HepG2 (cell line): Measurements from ENCODE around the gene TCF7L2. TPM values are rescaled to one million over a fixed set of nuclear protein-coding genes. Genes with fewer than 3 reads are reported as not detected.
A peak's percentile ranks its signal among the peaks of the same experiment; 100 is the strongest.

Experiments
- AGO1 ChIP-seq: fragments of 200-400 bp; formaldehyde crosslinking; IDR thresholded peaks from 2 replicates; pipeline ENCODE4 v1.6.1; 2017; ENCODE audit warnings: mild to moderate bottlenecking, low read depth, low read length, moderate library complexity; ENCODE audit not compliant: poor library complexity, severe bottlenecking
- BORCS8-MEF2B ChIP-seq: sonication (generic); formaldehyde crosslinking; IDR thresholded peaks from 2 replicates; pipeline ENCODE4 v1.8.0; 2022; ENCODE audit warnings: mild to moderate bottlenecking, missing genetic modification reagents
- CBX2 ChIP-seq, 2 experiments: fragments of 200-600 bp in 1 of 2; sonication (generic); formaldehyde crosslinking in 1 of 2; IDR thresholded peaks; 2 replicates each; pipeline versions ENCODE4 v1.7.0 to v1.8.1; 2018 to 2022; ENCODE audit warnings: low read depth in 2 of 2, low read length in 1 of 2, mild to moderate bottlenecking in 1 of 2, missing genetic modification reagents in 1 of 2
- CC2D1A ChIP-seq: sonication (generic); formaldehyde crosslinking; IDR thresholded peaks from 2 replicates; pipeline ENCODE4 v1.8.1; 2023; ENCODE audit warnings: mild to moderate bottlenecking, missing genetic modification reagents
- KMT2B ChIP-seq: IDR thresholded peaks from 2 replicates; pipeline ENCODE4 v1.6.1; 2016; ENCODE audit warnings: missing genetic modification reagents, missing compliant biosample characterization
- MED1 ChIP-seq: sonication (generic); formaldehyde crosslinking; IDR thresholded peaks from 2 replicates; pipeline ENCODE4 v1.4.0; 2020; ENCODE audit warnings: missing genetic modification reagents
- MEIS2 ChIP-seq: sonication (generic); formaldehyde crosslinking; IDR thresholded peaks from 2 replicates; pipeline ENCODE4 v1.9.0; 2021; ENCODE audit warnings: mild to moderate bottlenecking, missing genetic modification reagents
- MTA3 ChIP-seq: sonication (generic); formaldehyde crosslinking; IDR thresholded peaks from 2 replicates; pipeline ENCODE4 v1.4.0; 2020; ENCODE audit warnings: missing genetic modification reagents
- NFE2L2 ChIP-seq: fragments of 150-350 bp; IDR thresholded peaks from 2 replicates; pipeline ENCODE4 v1.6.1; 2014; ENCODE audit warnings: low read length
- NFKBIZ ChIP-seq: IDR thresholded peaks from 2 replicates; pipeline ENCODE4 v1.6.1; 2018; ENCODE audit warnings: missing genetic modification reagents, missing compliant biosample characterization
- SIX1 ChIP-seq: sonication (generic); formaldehyde crosslinking; IDR thresholded peaks from 2 replicates; pipeline ENCODE4 v1.4.0; 2020; ENCODE audit warnings: missing genetic modification reagents, borderline replicate concordance
- SP4 ChIP-seq: sonication (generic); formaldehyde crosslinking; IDR thresholded peaks from 2 replicates; pipeline ENCODE4 v1.8.1; 2023; ENCODE audit warnings: mild to moderate bottlenecking, missing genetic modification reagents
- TEAD3 ChIP-seq: optimal IDR thresholded peaks from 2 replicates; pipeline ENCODE3; 2016; ENCODE audit warnings: borderline replicate concordance
- ZBTB42 ChIP-seq: sonication (generic); formaldehyde crosslinking; IDR thresholded peaks from 2 replicates; pipeline ENCODE4 v1.5.0; 2020; ENCODE audit warnings: mild to moderate bottlenecking, missing genetic modification reagents
- ZFP1 ChIP-seq: IDR thresholded peaks from 2 replicates; pipeline ENCODE4 v1.6.1; 2016
- ZNF143 ChIP-seq: sonication (generic); formaldehyde crosslinking; IDR thresholded peaks from 2 replicates; pipeline ENCODE4 v1.4.0; 2020; ENCODE audit warnings: missing genetic modification reagents
- ZNF430 ChIP-seq: sonication (generic); formaldehyde crosslinking; IDR thresholded peaks from 2 replicates; pipeline ENCODE4 v1.9.0; 2021; ENCODE audit warnings: mild to moderate bottlenecking, missing genetic modification reagents
- ZNF446 ChIP-seq: sonication (generic); formaldehyde crosslinking; IDR thresholded peaks from 2 replicates; pipeline ENCODE4 v1.5.0; 2020; ENCODE audit warnings: mild to moderate bottlenecking, missing genetic modification reagents
- ZNF451 ChIP-seq: sonication (generic); formaldehyde crosslinking; IDR thresholded peaks from 2 replicates; pipeline ENCODE4 v1.5.0; 2020; ENCODE audit warnings: mild to moderate bottlenecking, missing genetic modification reagents
- ZNF510 ChIP-seq: sonication (generic); formaldehyde crosslinking; IDR thresholded peaks from 2 replicates; pipeline ENCODE4 v1.4.0; 2020; ENCODE audit warnings: low read depth, mild to moderate bottlenecking, missing genetic modification reagents
- ZNF703 ChIP-seq: sonication (generic); formaldehyde crosslinking; IDR thresholded peaks from 2 replicates; pipeline ENCODE4 v1.5.1; 2020; ENCODE audit warnings: missing genetic modification reagents, mild to moderate bottlenecking, moderate library complexity, borderline replicate concordance
- polyA plus RNA-seq, 8 experiments: library from polyadenylated mRNA; depleted of rRNA in 3 of 8; stranded (reverse) in 7 of 8; unstranded in 1 of 8; fragments of >200 nt; fragmentation: Illumina TruSeq in 4 of 8; extraction: Trizol in 4 of 8; gene quantifications; 2 replicates each; pipeline versions ENCODE4 v1.2.1 to v1.2.3, GENCODE V29; 2011 to 2016; ENCODE audit warnings: low read depth in 4 of 8, missing spikeins in 1 of 8, mixed read lengths in 1 of 8; ENCODE audit not compliant: insufficient read depth in 1 of 8
- total RNA-seq, 5 experiments: library from RNA; depleted of rRNA; stranded (reverse); fragments of >200 nt; fragmentation: Illumina TruSeq; extraction: Trizol; gene quantifications; 2 replicates each; pipeline ENCODE4 v1.2.3, GENCODE V29; 2016; ENCODE audit warnings: low read depth in 1 of 5
- TF ChIP-seq, protein P1 (sequence below): sonication (generic); formaldehyde crosslinking; IDR thresholded peaks from 2 replicates; pipeline ENCODE4 v1.5.1; 2020; ENCODE audit warnings: missing genetic modification reagents, mild to moderate bottlenecking, borderline replicate concordance
- TF ChIP-seq, protein P2 (sequence below): sonication (generic); formaldehyde crosslinking; IDR thresholded peaks from 2 replicates; pipeline ENCODE4 v1.4.0; 2020; ENCODE audit warnings: missing genetic modification reagents
- TF ChIP-seq, protein P3 (sequence below): sonication (generic); formaldehyde crosslinking; IDR thresholded peaks from 2 replicates; pipeline ENCODE4 v1.4.0; 2020; ENCODE audit warnings: mild to moderate bottlenecking, missing genetic modification reagents

TCF7L2 gene
- total and polyA plus RNA-seq, 2 of the 13 experiments (the other 11 are each of a cell fraction or from before 2014, with no cell fraction given) = 3.9 to 13.7 TPM

DNA sequence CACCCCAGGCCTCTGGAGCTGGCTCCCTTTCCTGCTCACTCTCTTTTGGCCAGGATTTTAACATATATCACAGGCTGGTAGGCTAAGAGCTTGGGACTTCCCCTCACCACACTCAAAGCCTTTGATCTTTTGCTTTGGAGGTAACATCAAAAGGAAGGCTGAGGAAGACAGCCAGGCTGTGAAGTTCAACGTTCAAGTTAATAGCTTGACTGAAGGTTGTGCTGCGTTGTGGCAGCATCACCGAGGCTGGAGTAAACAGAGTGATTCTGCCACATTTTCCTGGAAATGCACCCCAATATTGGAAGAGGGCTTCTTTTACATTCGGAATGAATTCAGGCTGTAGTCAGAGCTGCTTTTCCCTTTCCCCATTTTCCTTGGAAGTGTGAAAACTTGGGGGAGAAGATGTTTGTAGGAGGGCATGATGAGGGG is 57.3 kb downstream of the TCF7L2 start (continued):
- no peak for TF ChIP-seq MTA3 (CRISPR knock-in tag)
- TF ChIP-seq KMT2B (CRISPR knock-in tag) = no peak
- TF ChIP-seq NFE2L2 = no peak
- TF ChIP-seq ZNF446 (CRISPR knock-in tag) = no peak
- TF ChIP-seq ZFP1 = 0 out of 2 replicates have a peak, but pooled peaks have one; percentile 58
- TF ChIP-seq, protein P1, sequence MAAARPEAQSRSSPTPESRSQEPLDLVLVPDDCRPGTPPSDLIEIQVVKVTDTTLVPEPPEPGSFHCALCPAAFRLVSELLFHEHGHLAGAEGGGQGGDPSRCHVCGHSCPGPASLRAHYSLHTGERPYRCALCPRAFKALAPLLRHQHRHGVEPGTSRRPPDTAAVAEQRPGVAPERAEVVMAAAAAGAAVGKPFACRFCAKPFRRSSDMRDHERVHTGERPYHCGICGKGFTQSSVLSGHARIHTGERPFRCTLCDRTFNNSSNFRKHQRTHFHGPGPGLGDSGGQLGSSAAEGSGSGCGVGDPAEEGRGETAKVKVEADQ = no peak
- TF ChIP-seq MED1 (CRISPR knock-in tag) = peak; percentile 87
- peak; percentile 45; the same call in 1 of the 2 replicates for TF ChIP-seq ZNF430 (CRISPR knock-in tag)
- peak; percentile 66 for TF ChIP-seq TEAD3
- TF ChIP-seq CBX2 (IDR thresholded peaks at IDR 0.05; ENCODE audit: low read depth, low read length) = no peak
- TF ChIP-seq CBX2 (CRISPR knock-in tag; IDR thresholded peaks at IDR 0.05; ENCODE audit: low read depth) = no peak
- TF ChIP-seq, protein P2, sequence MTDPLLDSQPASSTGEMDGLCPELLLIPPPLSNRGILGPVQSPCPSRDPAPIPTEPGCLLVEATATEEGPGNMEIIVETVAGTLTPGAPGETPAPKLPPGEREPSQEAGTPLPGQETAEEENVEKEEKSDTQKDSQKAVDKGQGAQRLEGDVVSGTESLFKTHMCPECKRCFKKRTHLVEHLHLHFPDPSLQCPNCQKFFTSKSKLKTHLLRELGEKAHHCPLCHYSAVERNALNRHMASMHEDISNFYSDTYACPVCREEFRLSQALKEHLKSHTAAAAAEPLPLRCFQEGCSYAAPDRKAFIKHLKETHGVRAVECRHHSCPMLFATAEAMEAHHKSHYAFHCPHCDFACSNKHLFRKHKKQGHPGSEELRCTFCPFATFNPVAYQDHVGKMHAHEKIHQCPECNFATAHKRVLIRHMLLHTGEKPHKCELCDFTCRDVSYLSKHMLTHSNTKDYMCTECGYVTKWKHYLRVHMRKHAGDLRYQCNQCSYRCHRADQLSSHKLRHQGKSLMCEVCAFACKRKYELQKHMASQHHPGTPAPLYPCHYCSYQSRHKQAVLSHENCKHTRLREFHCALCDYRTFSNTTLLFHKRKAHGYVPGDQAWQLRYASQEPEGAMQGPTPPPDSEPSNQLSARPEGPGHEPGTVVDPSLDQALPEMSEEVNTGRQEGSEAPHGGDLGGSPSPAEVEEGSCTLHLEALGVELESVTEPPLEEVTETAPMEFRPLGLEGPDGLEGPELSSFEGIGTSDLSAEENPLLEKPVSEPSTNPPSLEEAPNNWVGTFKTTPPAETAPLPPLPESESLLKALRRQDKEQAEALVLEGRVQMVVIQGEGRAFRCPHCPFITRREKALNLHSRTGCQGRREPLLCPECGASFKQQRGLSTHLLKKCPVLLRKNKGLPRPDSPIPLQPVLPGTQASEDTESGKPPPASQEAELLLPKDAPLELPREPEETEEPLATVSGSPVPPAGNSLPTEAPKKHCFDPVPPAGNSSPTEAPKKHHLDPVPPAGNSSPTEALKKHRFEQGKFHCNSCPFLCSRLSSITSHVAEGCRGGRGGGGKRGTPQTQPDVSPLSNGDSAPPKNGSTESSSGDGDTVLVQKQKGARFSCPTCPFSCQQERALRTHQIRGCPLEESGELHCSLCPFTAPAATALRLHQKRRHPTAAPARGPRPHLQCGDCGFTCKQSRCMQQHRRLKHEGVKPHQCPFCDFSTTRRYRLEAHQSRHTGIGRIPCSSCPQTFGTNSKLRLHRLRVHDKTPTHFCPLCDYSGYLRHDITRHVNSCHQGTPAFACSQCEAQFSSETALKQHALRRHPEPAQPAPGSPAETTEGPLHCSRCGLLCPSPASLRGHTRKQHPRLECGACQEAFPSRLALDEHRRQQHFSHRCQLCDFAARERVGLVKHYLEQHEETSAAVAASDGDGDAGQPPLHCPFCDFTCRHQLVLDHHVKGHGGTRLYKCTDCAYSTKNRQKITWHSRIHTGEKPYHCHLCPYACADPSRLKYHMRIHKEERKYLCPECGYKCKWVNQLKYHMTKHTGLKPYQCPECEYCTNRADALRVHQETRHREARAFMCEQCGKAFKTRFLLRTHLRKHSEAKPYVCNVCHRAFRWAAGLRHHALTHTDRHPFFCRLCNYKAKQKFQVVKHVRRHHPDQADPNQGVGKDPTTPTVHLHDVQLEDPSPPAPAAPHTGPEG (CRISPR knock-in tag) = no peak
- TF ChIP-seq BORCS8-MEF2B (CRISPR knock-in tag) = no peak
- TF ChIP-seq, protein P3, sequence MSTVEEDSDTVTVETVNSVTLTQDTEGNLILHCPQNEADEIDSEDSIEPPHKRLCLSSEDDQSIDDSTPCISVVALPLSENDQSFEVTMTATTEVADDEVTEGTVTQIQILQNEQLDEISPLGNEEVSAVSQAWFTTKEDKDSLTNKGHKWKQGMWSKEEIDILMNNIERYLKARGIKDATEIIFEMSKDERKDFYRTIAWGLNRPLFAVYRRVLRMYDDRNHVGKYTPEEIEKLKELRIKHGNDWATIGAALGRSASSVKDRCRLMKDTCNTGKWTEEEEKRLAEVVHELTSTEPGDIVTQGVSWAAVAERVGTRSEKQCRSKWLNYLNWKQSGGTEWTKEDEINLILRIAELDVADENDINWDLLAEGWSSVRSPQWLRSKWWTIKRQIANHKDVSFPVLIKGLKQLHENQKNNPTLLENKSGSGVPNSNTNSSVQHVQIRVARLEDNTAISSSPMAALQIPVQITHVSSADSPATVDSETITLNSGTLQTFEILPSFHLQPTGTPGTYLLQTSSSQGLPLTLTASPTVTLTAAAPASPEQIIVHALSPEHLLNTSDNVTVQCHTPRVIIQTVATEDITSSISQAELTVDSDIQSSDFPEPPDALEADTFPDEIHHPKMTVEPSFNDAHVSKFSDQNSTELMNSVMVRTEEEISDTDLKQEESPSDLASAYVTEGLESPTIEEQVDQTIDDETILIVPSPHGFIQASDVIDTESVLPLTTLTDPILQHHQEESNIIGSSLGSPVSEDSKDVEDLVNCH = no peak
- no peak for TF ChIP-seq ZBTB42
- no peak for TF ChIP-seq AGO1
- no peak for TF ChIP-seq ZNF510 (CRISPR knock-in tag)
- no peak for TF ChIP-seq ZNF143 (CRISPR knock-in tag)
- no peak for TF ChIP-seq ZNF451 (CRISPR knock-in tag)
- peak; percentile 100 for TF ChIP-seq NFKBIZ
- peak; percentile 70; the same call in 1 of the 2 replicates for TF ChIP-seq SIX1 (CRISPR knock-in tag)
- TF ChIP-seq SP4 (CRISPR knock-in tag) = peak; percentile 15; the same call in 1 of the 2 replicates
- peak; percentile 83; the same call in 1 of the 2 replicates for TF ChIP-seq MEIS2 (CRISPR knock-in tag)
- TF ChIP-seq CC2D1A (CRISPR knock-in tag) = no peak
- TF ChIP-seq ZNF703 (CRISPR knock-in tag) = no peak
